Mammary epithelial cell (primary cell): ENCODE measurements around the gene TPP1.

Experiments
- EZH2 ChIP-seq: IDR thresholded peaks from 2 replicates; pipeline ENCODE4 v1.6.1; 2012; ENCODE audit warnings: low read length, inconsistent platforms, borderline replicate concordance
- TF ChIP-seq, protein P1 (sequence below), 2 donors: IDR thresholded peaks in 1 of 2; conservative IDR thresholded peaks in 1 of 2; 2 replicates each; pipeline ENCODE4 v1.5.1; 2011 to 2012; ENCODE audit warnings: inconsistent platforms in 2 of 2, low read length in 2 of 2, mild to moderate bottlenecking in 2 of 2, control low read depth in 1 of 2, low read depth in 1 of 2; ENCODE audit not compliant: insufficient read depth in 1 of 2; ENCODE audit errors: extremely low read depth in 1 of 2

DNA sequence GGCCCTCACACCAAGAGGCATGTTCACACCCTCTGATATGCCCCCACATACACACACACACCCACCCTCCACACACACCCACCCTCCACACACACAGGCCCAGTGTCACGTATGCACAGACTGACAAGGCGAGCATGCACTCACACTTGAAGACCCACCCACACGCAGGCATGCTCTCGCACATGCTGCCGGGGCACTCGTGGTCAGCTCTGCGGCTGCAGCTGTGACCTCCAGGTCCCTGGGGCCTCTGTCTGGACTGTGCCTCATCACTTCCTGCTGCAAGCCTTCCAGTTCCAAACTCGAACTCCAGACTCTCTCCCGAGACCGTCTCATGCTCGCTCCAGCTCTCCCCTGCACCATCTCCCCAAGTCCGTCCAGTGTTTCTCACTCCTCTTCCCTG, 26.8 kb upstream of the TPP1 start:
- TF ChIP-seq, protein P1, sequence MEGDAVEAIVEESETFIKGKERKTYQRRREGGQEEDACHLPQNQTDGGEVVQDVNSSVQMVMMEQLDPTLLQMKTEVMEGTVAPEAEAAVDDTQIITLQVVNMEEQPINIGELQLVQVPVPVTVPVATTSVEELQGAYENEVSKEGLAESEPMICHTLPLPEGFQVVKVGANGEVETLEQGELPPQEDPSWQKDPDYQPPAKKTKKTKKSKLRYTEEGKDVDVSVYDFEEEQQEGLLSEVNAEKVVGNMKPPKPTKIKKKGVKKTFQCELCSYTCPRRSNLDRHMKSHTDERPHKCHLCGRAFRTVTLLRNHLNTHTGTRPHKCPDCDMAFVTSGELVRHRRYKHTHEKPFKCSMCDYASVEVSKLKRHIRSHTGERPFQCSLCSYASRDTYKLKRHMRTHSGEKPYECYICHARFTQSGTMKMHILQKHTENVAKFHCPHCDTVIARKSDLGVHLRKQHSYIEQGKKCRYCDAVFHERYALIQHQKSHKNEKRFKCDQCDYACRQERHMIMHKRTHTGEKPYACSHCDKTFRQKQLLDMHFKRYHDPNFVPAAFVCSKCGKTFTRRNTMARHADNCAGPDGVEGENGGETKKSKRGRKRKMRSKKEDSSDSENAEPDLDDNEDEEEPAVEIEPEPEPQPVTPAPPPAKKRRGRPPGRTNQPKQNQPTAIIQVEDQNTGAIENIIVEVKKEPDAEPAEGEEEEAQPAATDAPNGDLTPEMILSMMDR (conservative IDR thresholded peaks at IDR 0.05 in 1 of 2, IDR thresholded peaks at IDR 0.05 in 1 of 2; ENCODE audit: extremely low read depth in 1 of 2, insufficient read depth in 1 of 2, low read depth in 1 of 2, low read length in 2 of 2): no peak
- TF ChIP-seq EZH2: no peak
